Large intestine (tissue), 3 donors: ENCODE data around the gene FYB1. TPM values are rescaled to one million over a fixed set of nuclear protein-coding genes. Genes with fewer than 3 reads are reported as not detected.

Experiments used
- DNase-seq, 2 donors: peaks; one replicate each; pipeline versions ENCODE4 v3.0.0 to v3.0.0-alpha.2; 2013
- H3K27ac ChIP-seq: one replicate; pipeline ENCODE4 v1.5.1; 2013; ENCODE audit warnings: low read length
- H3K27me3 ChIP-seq: 2 replicates; pipeline ENCODE4 v1.6.1; 2013; ENCODE audit warnings: low read length; ENCODE audit not compliant: control insufficient read depth, insufficient read depth
- H3K36me3 ChIP-seq: 2 replicates; pipeline ENCODE4 v1.6.1; 2013; ENCODE audit warnings: low read length; ENCODE audit not compliant: control insufficient read depth, insufficient read depth
- H3K4me1 ChIP-seq: one replicate; pipeline ENCODE4 v1.6.1; 2013; ENCODE audit warnings: low read length; ENCODE audit not compliant: control insufficient read depth, insufficient read depth
- H3K4me3 ChIP-seq: one replicate; pipeline ENCODE4 v1.5.1; 2013; ENCODE audit warnings: low read length
- H3K9me3 ChIP-seq: one replicate; pipeline ENCODE4 v1.6.1; 2013; ENCODE audit warnings: mild to moderate bottlenecking, low read depth, low read length, moderate library complexity; ENCODE audit not compliant: control insufficient read depth
- WGBS: methylation state at CpG from one replicate; pipeline ENCODE4 v1.1.5; 2013; ENCODE audit warnings: low lambda C conversion rate; ENCODE audit not compliant: insufficient coverage; 5-methylcytosine and 5-hydroxymethylcytosine counted together
- polyA plus RNA-seq: library from polyadenylated mRNA; unstranded; fragments of 120-200 nt; gene quantifications from one replicate; pipeline ENCODE4 v1.2.1, GENCODE V29; 2013

Gene FYB1
- polyA plus RNA-seq, 1 donor, result 6.8 TPM

GRCh38 chr5:39106322-39106721 lies 113.0 kb downstream of the FYB1 start:
- no peak for DNase-seq
- Histone ChIP-seq H3K36me3 (no peaks in the 10 kb centered on the region), H3K4me1 (no peaks in the 10 kb centered on the region), H3K27me3 (peaks cover 2% of the 10 kb centered on the region), H3K4me3 (no peak overlapping the region), H3K9me3 (no peaks in the 10 kb centered on the region), H3K27ac (no peak overlapping the region)
- 86% methylated on average over 1 of the region's 1 CpG for WGBS

GRCh38 chr5:39104221-39104620 lies 115.1 kb downstream of the FYB1 start:
- Histone ChIP-seq H3K4me1 (no peaks in the 10 kb centered on the region), H3K9me3 (no peaks in the 10 kb centered on the region), H3K27ac (no peak overlapping the region), H3K27me3 (peaks cover 2% of the 10 kb centered on the region), H3K36me3 (no peaks in the 10 kb centered on the region), H3K4me3 (no peak overlapping the region)
- no CpG with 5 or more reads among the region's 1 CpG for WGBS
- DNase-seq, result no peak

- no peaks in the 10 kb centered on the region for H3K4me1 ChIP-seq
- no peak overlapping the region for H3K4me3 ChIP-seq
- peak; percentile 4 to 8 for DNase-seq
- H3K27ac ChIP-seq, result no peak overlapping the region
- H3K27me3 ChIP-seq, result peaks cover 2% of the 10 kb centered on the region
- 57% methylated on average over 1 of the region's 4 CpGs for WGBS
- H3K9me3 ChIP-seq, result no peaks in the 10 kb centered on the region
- no peaks in the 10 kb centered on the region for H3K36me3 ChIP-seq
Measured at GRCh38 chr5:39102684-39103155, 116.6 kb downstream of the FYB1 start.

GRCh38 chr5:39100851-39101396 lies 118.4 kb downstream of the FYB1 start:
- Histone ChIP-seq H3K36me3 (no peaks in the 10 kb centered on the region), H3K27ac (no peak overlapping the region), H3K27me3 (peaks cover 2% of the 10 kb centered on the region), H3K4me3 (no peak overlapping the region), H3K9me3 (no peaks in the 10 kb centered on the region), H3K4me1 (no peaks in the 10 kb centered on the region)
- DNase-seq, result no peak
- 85% methylated on average over 2 of the region's 7 CpGs for WGBS

- no peaks in the 10 kb centered on the region for H3K36me3 ChIP-seq
- H3K9me3 ChIP-seq, result no peaks in the 10 kb centered on the region
- H3K27me3 ChIP-seq, result peaks cover 2% of the 10 kb centered on the region
- no peak overlapping the region for H3K4me3 ChIP-seq
- WGBS, result 100% methylated on average over 3 of the region's 6 CpGs
- no peak for DNase-seq
- no peaks in the 10 kb centered on the region for H3K4me1 ChIP-seq
- no peak overlapping the region for H3K27ac ChIP-seq
Measured at GRCh38 chr5:39100301-39100850, 119.0 kb downstream of the FYB1 start.

GRCh38 chr5:39099831-39100230 lies 119.5 kb downstream of the FYB1 start:
- H3K9me3 ChIP-seq, result no peaks in the 10 kb centered on the region
- no peaks in the 10 kb centered on the region for H3K36me3 ChIP-seq
- H3K27me3 ChIP-seq, result peaks cover 2% of the 10 kb centered on the region
- DNase-seq, result no peak
- no peak overlapping the region for H3K27ac ChIP-seq
- no peak overlapping the region for H3K4me3 ChIP-seq
- H3K4me1 ChIP-seq, result no peaks in the 10 kb centered on the region

GRCh38 chr5:39093352-39093751 lies 126.0 kb downstream of the FYB1 start:
- no peak overlapping the region for H3K27ac ChIP-seq
- H3K4me1 ChIP-seq, result no peaks in the 10 kb centered on the region
- H3K36me3 ChIP-seq, result no peaks in the 10 kb centered on the region
- no peak overlapping the region for H3K4me3 ChIP-seq
- WGBS, result 64% methylated on average over 1 of the region's 1 CpG
- H3K9me3 ChIP-seq, result no peaks in the 10 kb centered on the region
- H3K27me3 ChIP-seq, result peaks cover 2% of the 10 kb centered on the region
- DNase-seq, result no peak

- no peak overlapping the region for H3K4me3 ChIP-seq
- WGBS, result 67% methylated on average over 1 of the region's 4 CpGs
- no peak overlapping the region for H3K27ac ChIP-seq
- H3K27me3 ChIP-seq, result peaks cover 2% of the 10 kb centered on the region
- H3K9me3 ChIP-seq, result no peaks in the 10 kb centered on the region
- peak; percentile 11 to 40 for DNase-seq
- H3K36me3 ChIP-seq, result no peaks in the 10 kb centered on the region
- H3K4me1 ChIP-seq, result no peaks in the 10 kb centered on the region
Measured at GRCh38 chr5:39092581-39093351, 126.6 kb downstream of the FYB1 start.

- Histone ChIP-seq H3K4me1 (no peaks in the 10 kb centered on the region), H3K4me3 (no peak overlapping the region), H3K36me3 (no peaks in the 10 kb centered on the region), H3K27ac (no peak overlapping the region), H3K27me3 (peaks cover 2% of the 10 kb centered on the region), H3K9me3 (no peaks in the 10 kb centered on the region)
- WGBS, result no CpG with 5 or more reads among the region's 7 CpGs
- DNase-seq, result no peak
Measured at GRCh38 chr5:39091940-39092580, 127.3 kb downstream of the FYB1 start.

GRCh38 chr5:39083968-39084367 lies 135.4 kb downstream of the FYB1 start:
- H3K4me3 ChIP-seq, result no peak overlapping the region
- H3K9me3 ChIP-seq, result no peaks in the 10 kb centered on the region
- no peaks in the 10 kb centered on the region for H3K27me3 ChIP-seq
- DNase-seq, result no peak
- no peaks in the 10 kb centered on the region for H3K4me1 ChIP-seq
- no CpG with 5 or more reads among the region's 1 CpG for WGBS
- H3K27ac ChIP-seq, result no peak overlapping the region
- H3K36me3 ChIP-seq, result no peaks in the 10 kb centered on the region
